Stomach (tissue), 9 donors: ENCODE measurements around the gene UBQLN3. TPM values are rescaled to one million over a fixed set of nuclear protein-coding genes. Genes with fewer than 3 reads are reported as not detected.

Experiments used
- DNase-seq, 2 donors: peaks; one replicate each; pipeline versions ENCODE4 v3.0.0 to v3.0.0-alpha.2; 2013 to 2019
- H3K27ac ChIP-seq, 5 donors: fragments of 200-600 bp in 4 of 5; sonication (generic) in 4 of 5; one replicate each; pipeline ENCODE4 v1.5.1; 2013 to 2019; ENCODE audit warnings: mild to moderate bottlenecking in 1 of 5, moderate library complexity in 1 of 5
- H3K27me3 ChIP-seq, 3 donors: fragments of 200-600 bp; sonication (generic); one replicate each; pipeline ENCODE4 v1.5.1; 2017 to 2019; ENCODE audit warnings: mixed run types in 1 of 3
- H3K36me3 ChIP-seq, 4 donors: fragments of 200-600 bp; sonication (generic); 1 replicate in 3 of 4; 2 replicates in 1 of 4; pipeline ENCODE4 v1.5.1; 2016 to 2019
- H3K4me1 ChIP-seq, 4 donors: fragments of 200-600 bp; sonication (generic); one replicate each; pipeline ENCODE4 v1.5.1; 2016 to 2019
- H3K4me3 ChIP-seq, 4 donors: fragments of 200-600 bp; sonication (generic) in 3 of 4; one replicate each; pipeline ENCODE4 v1.5.1; 2016 to 2019; ENCODE audit warnings: mild to moderate bottlenecking in 1 of 4
- H3K9me3 ChIP-seq, 4 donors: fragments of 200-600 bp; sonication (generic); one replicate each; pipeline ENCODE4 v1.5.1; 2016 to 2019
- CTCF ChIP-seq, 7 experiments: fragments of 450-650 bp in 4 of 7; fragments of 200-600 bp in 3 of 7; sonication (generic) in 3 of 7; IDR thresholded peaks; one replicate each; pipeline ENCODE4 v1.5.1; 2016 to 2019; ENCODE audit warnings: antibody characterized with exemption in 7 of 7, control low read depth in 2 of 7, mild to moderate bottlenecking in 1 of 7
- EP300 ChIP-seq: sonication (generic); formaldehyde crosslinking; IDR thresholded peaks from one replicate; pipeline ENCODE4 v1.6.1; 2017; ENCODE audit warnings: antibody characterized with exemption
- POLR2A ChIP-seq, 4 donors: fragments of 450-650 bp; IDR thresholded peaks; one replicate each; pipeline ENCODE4 v1.6.1; 2016; ENCODE audit warnings: antibody characterized with exemption in 4 of 4, control low read depth in 2 of 4, mild to moderate bottlenecking in 1 of 4, moderate library complexity in 1 of 4
- POLR2AphosphoS5 ChIP-seq, 3 donors: sonication (generic); formaldehyde crosslinking; IDR thresholded peaks; one replicate each; pipeline ENCODE4 v1.6.1; 2016; ENCODE audit warnings: antibody characterized with exemption in 3 of 3
- WGBS, 5 donors: extraction: QIAGEN DNeasy Blood & Tissue Kit in 3 of 5; methylation state at CpG; one replicate each; pipeline versions ENCODE4 v1.1.5 to v1.1.7; 2013 to 2018; 5-methylcytosine and 5-hydroxymethylcytosine counted together
- intact Hi-C: fragments of 100-400 bp; cut with DNase I; formaldehyde crosslinking; loops from one replicate; pipeline ENCODE4 v1.15.1; 2023; ENCODE audit warnings: low total_unique reads
- polyA plus RNA-seq, 3 donors: library from polyadenylated mRNA; stranded (reverse); fragments of 200-250 nt; gene quantifications; one replicate each; pipeline ENCODE4 v1.2.3, GENCODE V29; 2013
- total RNA-seq, 5 donors: library from RNA; depleted of rRNA; stranded (reverse); fragments of >200 nt; gene quantifications; one replicate each; pipeline versions ENCODE4 v1.1.0 to v1.2.3, GENCODE V29; 2014 to 2016
- donor health status: healthy with polysubstance abuse.
- donor health status: Bipolar disorder and iron deficiency.
- donor health status: healthy.

Gene UBQLN3
- total and polyA plus RNA-seq, 8 donors: 1.1 TPM; not detected in 7

DNA sequence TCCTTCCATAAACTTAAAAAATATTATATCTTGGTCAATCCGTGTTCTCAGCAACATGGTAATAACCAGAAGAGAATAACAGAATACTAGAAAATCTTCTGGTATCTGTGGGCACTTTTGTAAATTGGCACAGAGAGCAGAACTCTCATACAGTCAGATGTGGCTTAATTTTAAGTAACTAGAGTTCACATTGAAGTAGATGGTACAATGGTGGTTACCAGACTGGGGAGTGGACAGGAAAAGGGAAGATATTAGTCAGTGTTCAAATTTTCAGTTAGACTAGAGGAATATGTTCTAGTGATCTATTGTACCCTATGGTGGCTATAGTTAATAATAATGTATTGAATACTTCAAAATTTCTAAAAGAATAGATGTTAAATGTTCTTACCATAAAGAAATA is 31.7 kb upstream of the UBQLN3 start:
- Histone ChIP-seq H3K36me3 (no peaks in the 10 kb centered on the region), H3K9me3 (no peaks in the 10 kb centered on the region), H3K4me3 (no peak overlapping the region), H3K27ac (no peak overlapping the region), H3K4me1 (no peaks in the 10 kb centered on the region), H3K27me3 (no peaks in the 10 kb centered on the region)
- intact Hi-C loops: no loop called here
- no peak for DNase-seq
- 14 to 36% (median 25%) methylated on average over 1 of the region's 1 CpG for WGBS, 5 donors
- no peak for TF ChIP-seq CTCF (IDR thresholded peaks at IDR 0.05)
- TF ChIP-seq POLR2A (IDR thresholded peaks at IDR 0.05): no peak
- no peak for TF ChIP-seq POLR2AphosphoS5 (IDR thresholded peaks at IDR 0.05)
- TF ChIP-seq EP300: no peak

DNA sequence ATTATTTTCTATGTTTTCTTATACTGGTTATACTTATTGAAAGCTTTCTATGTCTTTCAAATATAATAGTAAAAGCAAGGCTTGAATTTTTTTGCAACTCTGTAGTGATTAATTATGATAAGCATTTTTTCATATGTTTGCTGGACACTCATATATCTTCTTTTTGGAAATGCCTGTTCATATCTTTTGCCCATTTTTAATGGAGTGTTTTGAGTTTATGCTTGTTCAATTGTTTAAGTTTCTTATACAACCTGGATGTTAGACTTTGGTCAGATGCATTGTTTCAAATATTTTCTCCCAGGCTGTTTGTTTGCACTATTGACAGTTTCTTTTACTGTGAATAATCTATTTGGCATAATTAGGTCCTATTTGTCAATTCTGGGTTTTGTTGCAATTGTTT is 26.7 kb upstream of the UBQLN3 start:
- Histone ChIP-seq H3K4me1 (no peaks in the 10 kb centered on the region), H3K36me3 (no peaks in the 10 kb centered on the region), H3K4me3 (no peak overlapping the region), H3K27ac (no peak overlapping the region), H3K9me3 (no peaks in the 10 kb centered on the region), H3K27me3 (no peaks in the 10 kb centered on the region)
- no peak for DNase-seq
- intact Hi-C loops: no loop called here
- TF ChIP-seq POLR2A (IDR thresholded peaks at IDR 0.05) (no peak), POLR2AphosphoS5 (IDR thresholded peaks at IDR 0.05) (no peak), CTCF (IDR thresholded peaks at IDR 0.05) (no peak), EP300 (no peak)

DNA sequence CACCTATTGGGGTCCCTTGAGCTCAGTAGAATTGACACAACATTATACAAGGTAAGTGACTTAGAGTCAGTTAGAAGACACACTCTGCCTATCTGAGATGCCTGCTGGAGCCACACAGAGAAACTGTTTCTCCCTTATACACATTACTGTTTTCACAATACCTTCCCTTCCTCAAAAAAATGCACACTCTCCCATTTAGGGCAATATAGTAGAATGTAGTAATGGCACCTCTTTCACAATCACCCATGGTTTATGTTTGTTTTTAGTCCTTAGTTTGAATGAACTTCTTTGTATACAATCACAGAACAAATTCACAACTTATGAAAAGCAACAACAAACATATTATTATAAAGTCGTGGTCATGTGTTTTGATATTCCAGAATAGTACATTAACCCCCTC is 24.3 kb upstream of the UBQLN3 start:
- TF ChIP-seq POLR2AphosphoS5 (IDR thresholded peaks at IDR 0.05) (no peak), EP300 (no peak), POLR2A (IDR thresholded peaks at IDR 0.05) (no peak), CTCF (IDR thresholded peaks at IDR 0.05) (no peak)
- DNase-seq: no peak
- Histone ChIP-seq H3K4me1 (no peaks in the 10 kb centered on the region), H3K9me3 (no peaks in the 10 kb centered on the region), H3K27me3 (no peaks in the 10 kb centered on the region), H3K36me3 (no peaks in the 10 kb centered on the region), H3K4me3 (no peak overlapping the region), H3K27ac (no peak overlapping the region)
- WGBS, 5 donors: 57 to 81% (median 70%) methylated on average over 1 of the region's 1 CpG
- intact Hi-C loops: no loop called here

- no peaks in the 10 kb centered on the region for H3K9me3 ChIP-seq
- no peaks in the 10 kb centered on the region for H3K36me3 ChIP-seq
- TF ChIP-seq POLR2A (IDR thresholded peaks at IDR 0.05): no peak
- H3K27me3 ChIP-seq: no peaks in the 10 kb centered on the region
- H3K4me3 ChIP-seq: no peak overlapping the region
- intact Hi-C loops: no loop called here
- DNase-seq: no peak
- no peaks in the 10 kb centered on the region for H3K4me1 ChIP-seq
- WGBS, 5 donors: 62 to 69% (median 67%) methylated on average over 2 of the region's 2 CpGs
- H3K27ac ChIP-seq: no peak overlapping the region
These were observed 21.5 kb upstream of the UBQLN3 start for GRCh38 chr11:5531053-5531831.

GRCh38 chr11:5528495-5528894 is 18.7 kb upstream of the UBQLN3 start:
- Histone ChIP-seq H3K27ac (no peak overlapping the region), H3K4me1 (no peaks in the 10 kb centered on the region), H3K36me3 (no peaks in the 10 kb centered on the region), H3K27me3 (no peaks in the 10 kb centered on the region), H3K9me3 (no peaks in the 10 kb centered on the region), H3K4me3 (no peak overlapping the region)
- 13 to 55% (median 50%) methylated on average over 1 of the region's 1 CpG for WGBS, 5 donors
- TF ChIP-seq EP300: no peak
- TF ChIP-seq POLR2A (IDR thresholded peaks at IDR 0.05): no peak
- TF ChIP-seq CTCF (IDR thresholded peaks at IDR 0.05): no peak
- TF ChIP-seq POLR2AphosphoS5 (IDR thresholded peaks at IDR 0.05): no peak
- no peak for DNase-seq
- intact Hi-C loops: no loop called here
